GM18508 (cell line): Measurements from ENCODE around the gene PPP1R12B.

Experiments
- ATAC-seq: cut with Tn5 transposase; IDR thresholded peaks from one replicate; pipeline ENCODE4 v1.9.1; 2021; ENCODE audit warnings: moderate number of reproducible peaks; ENCODE audit not compliant: insufficient read depth, unreplicated experiment

PPP1R12B gene

GRCh38 chr1:202642212-202642611 is 293.7 kb downstream of the PPP1R12B start:
- ATAC-seq, result no peak
